Psoas muscle (tissue), 8 donors: ENCODE measurements around the gene SEC23A. TPM values are rescaled to one million over a fixed set of nuclear protein-coding genes. Genes with fewer than 3 reads are reported as not detected.
A peak's percentile ranks its signal among the peaks of the same experiment; 100 is the strongest.
"Not testable (repeated sequence)": the region's sequence is repeated elsewhere in the genome, so short reads cannot be mapped to it uniquely, and the experiment has no call there.

Source experiments
- ATAC-seq, 4 donors: fragments of 200-7000 bp; cut with Tn5 transposase; one replicate each; pipeline ENCODE4 v1.9.1; 2020; ENCODE audit warnings: moderate library complexity in 3 of 4, mild to moderate bottlenecking in 2 of 4
- DNase-seq, 2 donors: peaks; one replicate each; pipeline ENCODE4 v3.0.0-alpha.2; 2020
- H3K27ac ChIP-seq: fragments of 200-600 bp; one replicate; pipeline ENCODE4 v1.8.0; 2022
- H3K27me3 ChIP-seq, 3 donors: fragments of 200-600 bp in 1 of 3; one replicate each; pipeline versions ENCODE4 v1.6.1 to v1.8.0; 2013 to 2022; ENCODE audit warnings: low read length in 2 of 3, mild to moderate bottlenecking in 2 of 3, moderate library complexity in 1 of 3; ENCODE audit not compliant: insufficient read depth in 3 of 3
- H3K36me3 ChIP-seq, 2 donors: fragments of 200-600 bp in 1 of 2; one replicate each; pipeline versions ENCODE4 v1.6.1 to v1.8.0; 2013 to 2022; ENCODE audit warnings: low read depth in 1 of 2, mild to moderate bottlenecking in 1 of 2, moderate library complexity in 1 of 2; ENCODE audit not compliant: insufficient read depth in 1 of 2
- H3K4me1 ChIP-seq: fragments of 200-600 bp; one replicate; pipeline ENCODE4 v1.8.0; 2022
- H3K4me3 ChIP-seq: fragments of 200-600 bp; one replicate; pipeline ENCODE4 v1.8.0; 2022; ENCODE audit warnings: mild to moderate bottlenecking
- H3K9me3 ChIP-seq: fragments of 200-600 bp; one replicate; pipeline ENCODE4 v1.8.0; 2022
- CTCF ChIP-seq: fragments of 200-600 bp; IDR thresholded peaks from one replicate; pipeline ENCODE4 v1.8.0; 2022; ENCODE audit warnings: antibody characterized with exemption
- WGBS, 3 donors: extraction: QIAGEN DNeasy Blood & Tissue Kit; methylation state at CpG; one replicate each; pipeline versions ENCODE4 v1.1.6 to v1.1.7; 2013; 5-methylcytosine and 5-hydroxymethylcytosine counted together
- intact Hi-C, 2 donors: fragments of 100-400 bp; cut with DNase I; formaldehyde crosslinking; loops; one replicate each; pipeline versions ENCODE4 v1.11.0 to v1.14.2; 2022
- polyA plus RNA-seq, 3 donors: library from polyadenylated mRNA; stranded (reverse); fragments of 200-250 nt; gene quantifications; one replicate each; pipeline ENCODE4 v1.2.3, GENCODE V29; 2013
- total RNA-seq, 4 donors: library from RNA; stranded (reverse); fragmentation: NEBNext Ultra II Directional in 2 of 4; extraction: Animal tissue kit (Norgen Biotek cat#: 25700) in 2 of 4; gene quantifications; one replicate each; pipeline versions ENCODE4 v1.2.1 to v1.2.4, GENCODE V29; 2021 to 2023
- donor health status: healthy with polysubstance abuse.
- donor health status: DM: no; HTN: no; CAD: no; lungs with moderate emphysema.
- donor health status: Bipolar disorder and iron deficiency.
- donor health status: healthy.
- donor health status: DM: yes; HTN: yes; CAD: no.
- donor health status: DM: no; HTN: no; CAD: no.
- donor health status: DM: no; HTN: no; CAD: no.
- donor health status: DM: yes; HTN: yes; CAD: no.

SEC23A gene
- total and polyA plus RNA-seq, 7 donors: 25.3 to 84.8 (median 70.7) TPM

DNA sequence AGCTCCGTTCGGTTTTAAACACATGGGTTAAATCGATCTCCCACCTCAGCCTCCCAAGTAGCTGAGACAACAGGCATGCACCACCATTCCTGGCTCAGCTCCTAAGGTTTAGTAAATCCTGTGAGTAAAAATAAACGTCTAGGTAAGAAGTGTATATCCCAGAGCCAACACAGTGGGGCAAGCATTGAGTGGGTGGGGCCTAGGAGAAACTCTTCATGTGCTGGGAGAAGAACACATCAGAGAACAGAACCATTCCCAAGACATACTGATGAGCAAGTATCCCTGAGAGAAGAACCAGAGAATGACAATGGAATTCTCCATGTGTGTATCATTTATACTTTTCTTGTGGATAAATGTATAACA is 86.3 kb downstream of the SEC23A start:
- H3K4me1 ChIP-seq: no peaks in the 10 kb centered on the region
- intact Hi-C loops: loop anchor here (5.0 to 10.0 kb wide), 3 partner anchors 294 to 1114 kb away; no protein-coding TSS in a partner anchor
- H3K27me3 ChIP-seq: no peaks in the 10 kb centered on the region
- no peak for TF ChIP-seq CTCF
- DNase-seq (no peak), ATAC-seq (no peak)
- H3K4me3 ChIP-seq: no peak overlapping the region
- H3K27ac ChIP-seq: no peak overlapping the region
- H3K36me3 ChIP-seq: no peaks in the 10 kb centered on the region
- H3K9me3 ChIP-seq: no peaks in the 10 kb centered on the region
- 70 to 71% (median 71%) methylated on average over 4 of the region's 4 CpGs for WGBS, 3 donors

GRCh38 chr14:39015964-39016577 is 87.0 kb downstream of the SEC23A start:
- H3K4me3 ChIP-seq: no peak overlapping the region
- intact Hi-C loops: loop anchor here (5.0 to 10.0 kb wide), 3 partner anchors 294 to 1114 kb away; no protein-coding TSS in a partner anchor
- no peak for TF ChIP-seq CTCF
- H3K9me3 ChIP-seq: no peaks in the 10 kb centered on the region
- no peaks in the 10 kb centered on the region for H3K36me3 ChIP-seq
- 92 to 94% (median 93%) methylated on average over 3 of the region's 3 CpGs for WGBS, 3 donors
- H3K27me3 ChIP-seq: no peaks in the 10 kb centered on the region
- ATAC-seq: no peak
- no peaks in the 10 kb centered on the region for H3K4me1 ChIP-seq
- no peak overlapping the region for H3K27ac ChIP-seq
- no peak for DNase-seq

- intact Hi-C loops: loop anchor here (5.0 to 10.0 kb wide), 3 partner anchors 293 to 1113 kb away; no protein-coding TSS in a partner anchor
- Histone ChIP-seq H3K27me3 (no peaks in the 10 kb centered on the region), H3K4me3 (no peak overlapping the region), H3K27ac (no peak overlapping the region), H3K9me3 (no peaks in the 10 kb centered on the region), H3K36me3 (no peaks in the 10 kb centered on the region), H3K4me1 (no peaks in the 10 kb centered on the region)
- TF ChIP-seq CTCF: peak; percentile 84
- no peak for DNase-seq
- 21 to 29% (median 28%) methylated on average over 5 of the region's 5 CpGs for WGBS, 3 donors
- peak in 1 of 4 donors; percentile 60 for ATAC-seq
Measured at GRCh38 chr14:39015360-39015961, 87.6 kb downstream of the SEC23A start.

- Histone ChIP-seq H3K4me1 (no peaks in the 10 kb centered on the region), H3K4me3 (no peak overlapping the region), H3K36me3 (no peaks in the 10 kb centered on the region), H3K27ac (no peak overlapping the region), H3K9me3 (no peaks in the 10 kb centered on the region), H3K27me3 (no peaks in the 10 kb centered on the region)
- DNase-seq: no peak
- no peak for ATAC-seq
- intact Hi-C loops: loop anchor here in 1 of 2 donors (10.0 kb wide), 1 partner anchor 1110 kb away; no protein-coding TSS in a partner anchor
- WGBS, 3 donors: 80 to 94% (median 90%) methylated on average over 1 of the region's 1 CpG
- no peak for TF ChIP-seq CTCF
Measured at GRCh38 chr14:39014460-39014859, 88.6 kb downstream of the SEC23A start.

- H3K36me3 ChIP-seq, ATAC-seq, H3K4me3 ChIP-seq, DNase-seq, H3K9me3 ChIP-seq, H3K27ac ChIP-seq, H3K4me1 ChIP-seq, H3K27me3 ChIP-seq: not testable (repeated sequence)
- 57 to 73% (median 67%) methylated on average over 1 of the region's 1 CpG for WGBS, 3 donors
- intact Hi-C loops: loop anchor here in 1 of 2 donors (10.0 kb wide), 1 partner anchor 134 kb away; no protein-coding TSS in a partner anchor
Measured at GRCh38 chr14:39008965-39009364, 94.1 kb downstream of the SEC23A start.
